ENCODE measurements around the gene NCOA3.
"Not testable (repeated sequence)": the region's sequence is repeated elsewhere in the genome, so short reads cannot be mapped to it uniquely, and the experiment has no call there.

NCOA3 gene

GRCh38 chr20:47460761-47461112, 41.0 kb upstream of the NCOA3 start:
- not testable (repeated sequence) for H3K4me3 ChIP-seq (ENCODE audit: low read length)

GRCh38 chr20:47461120-47461685, 40.5 kb upstream of the NCOA3 start:
- H3K4me3 ChIP-seq (ENCODE audit: low read length) = no peak overlapping the region
- H3K9me3 ChIP-seq (ENCODE audit: insufficient read depth, low read depth, low read length) = no peaks in the 10 kb centered on the region
- H3K36me3 ChIP-seq (ENCODE audit: insufficient read depth, low read length) = no peaks in the 10 kb centered on the region
- WGBS = 92% methylated on average over 5 of the region's 5 CpGs
- no peak overlapping the region for H3K27ac ChIP-seq (ENCODE audit: low read depth, low read length)
- H3K4me1 ChIP-seq (ENCODE audit: insufficient read depth, low read length) = no peaks in the 10 kb centered on the region
- no peaks in the 10 kb centered on the region for H3K27me3 ChIP-seq (ENCODE audit: insufficient read depth, low read length)
- no peak overlapping the region for H3K9ac ChIP-seq (ENCODE audit: low read depth, low read length)

More at GRCh38 chr20:47460761-47461112, 41.0 kb upstream of the NCOA3 start:
- not testable (repeated sequence) for H3K36me3 ChIP-seq (ENCODE audit: insufficient read depth, low read length); H3K4me1 ChIP-seq (ENCODE audit: insufficient read depth, low read length); H3K27ac ChIP-seq (ENCODE audit: low read depth, low read length); H3K9ac ChIP-seq (ENCODE audit: low read depth, low read length); H3K9me3 ChIP-seq (ENCODE audit: insufficient read depth, low read depth, low read length); H3K27me3 ChIP-seq (ENCODE audit: insufficient read depth, low read length)
- 97% methylated on average over 5 of the region's 6 CpGs for WGBS

GRCh38 chr20:47461906-47462305, 39.8 kb upstream of the NCOA3 start:
- H3K4me1 ChIP-seq (ENCODE audit: insufficient read depth, low read length); H3K36me3 ChIP-seq (ENCODE audit: insufficient read depth, low read length); H3K9me3 ChIP-seq (ENCODE audit: insufficient read depth, low read depth, low read length); H3K27ac ChIP-seq (ENCODE audit: low read depth, low read length); H3K9ac ChIP-seq (ENCODE audit: low read depth, low read length); H3K27me3 ChIP-seq (ENCODE audit: insufficient read depth, low read length); H3K4me3 ChIP-seq (ENCODE audit: low read length): not testable (repeated sequence)
- WGBS = 96% methylated on average over 5 of the region's 5 CpGs

- Histone ChIP-seq H3K9ac (ENCODE audit: low read depth, low read length) (no peak overlapping the region), H3K27me3 (ENCODE audit: insufficient read depth, low read length) (no peaks in the 10 kb centered on the region), H3K9me3 (ENCODE audit: insufficient read depth, low read depth, low read length) (no peaks in the 10 kb centered on the region), H3K27ac (ENCODE audit: low read depth, low read length) (no peak overlapping the region), H3K4me3 (ENCODE audit: low read length) (no peak overlapping the region), H3K36me3 (ENCODE audit: insufficient read depth, low read length) (no peaks in the 10 kb centered on the region), H3K4me1 (ENCODE audit: insufficient read depth, low read length) (no peaks in the 10 kb centered on the region)
- WGBS = 92% methylated on average over 8 of the region's 11 CpGs
Measured at GRCh38 chr20:47464380-47465101, 37.1 kb upstream of the NCOA3 start.

- Histone ChIP-seq H3K4me1 (ENCODE audit: insufficient read depth, low read length) (no peaks in the 10 kb centered on the region), H3K27ac (ENCODE audit: low read depth, low read length) (no peak overlapping the region), H3K9me3 (ENCODE audit: insufficient read depth, low read depth, low read length) (no peaks in the 10 kb centered on the region), H3K27me3 (ENCODE audit: insufficient read depth, low read length) (no peaks in the 10 kb centered on the region), H3K36me3 (ENCODE audit: insufficient read depth, low read length) (no peaks in the 10 kb centered on the region), H3K4me3 (ENCODE audit: low read length) (no peak overlapping the region), H3K9ac (ENCODE audit: low read depth, low read length) (no peak overlapping the region)
- 93% methylated on average over 16 of the region's 16 CpGs for WGBS
Measured at GRCh38 chr20:47465335-47466090, 36.2 kb upstream of the NCOA3 start.

GRCh38 chr20:47466213-47466612, 35.5 kb upstream of the NCOA3 start:
- Histone ChIP-seq H3K9ac (ENCODE audit: low read depth, low read length) (no peak overlapping the region), H3K27me3 (ENCODE audit: insufficient read depth, low read length) (no peaks in the 10 kb centered on the region), H3K4me1 (ENCODE audit: insufficient read depth, low read length) (no peaks in the 10 kb centered on the region), H3K27ac (ENCODE audit: low read depth, low read length) (no peak overlapping the region), H3K36me3 (ENCODE audit: insufficient read depth, low read length) (no peaks in the 10 kb centered on the region), H3K9me3 (ENCODE audit: insufficient read depth, low read depth, low read length) (no peaks in the 10 kb centered on the region), H3K4me3 (ENCODE audit: low read length) (no peak overlapping the region)
- WGBS = 90% methylated on average over 2 of the region's 2 CpGs

GRCh38 chr20:47466704-47467459, 34.8 kb upstream of the NCOA3 start:
- WGBS = 96% methylated on average over 15 of the region's 15 CpGs
- H3K4me1 ChIP-seq (ENCODE audit: insufficient read depth, low read length) = no peaks in the 10 kb centered on the region

GRCh38 chr20:47468290-47469050, 33.2 kb upstream of the NCOA3 start:
- Histone ChIP-seq H3K4me3 (ENCODE audit: low read length) (no peak overlapping the region), H3K27me3 (ENCODE audit: insufficient read depth, low read length) (no peaks in the 10 kb centered on the region), H3K9me3 (ENCODE audit: insufficient read depth, low read depth, low read length) (no peaks in the 10 kb centered on the region), H3K9ac (ENCODE audit: low read depth, low read length) (no peak overlapping the region), H3K27ac (ENCODE audit: low read depth, low read length) (no peak overlapping the region), H3K36me3 (ENCODE audit: insufficient read depth, low read length) (no peaks in the 10 kb centered on the region), H3K4me1 (ENCODE audit: insufficient read depth, low read length) (no peaks in the 10 kb centered on the region)
- 88% methylated on average over 14 of the region's 14 CpGs for WGBS

More at GRCh38 chr20:47466704-47467459, 34.8 kb upstream of the NCOA3 start:
- no peak overlapping the region for H3K4me3 ChIP-seq (ENCODE audit: low read length)
- no peak overlapping the region for H3K27ac ChIP-seq (ENCODE audit: low read depth, low read length)
- H3K9ac ChIP-seq (ENCODE audit: low read depth, low read length) = no peak overlapping the region
- no peaks in the 10 kb centered on the region for H3K36me3 ChIP-seq (ENCODE audit: insufficient read depth, low read length)
- no peaks in the 10 kb centered on the region for H3K9me3 ChIP-seq (ENCODE audit: insufficient read depth, low read depth, low read length)
- no peaks in the 10 kb centered on the region for H3K27me3 ChIP-seq (ENCODE audit: insufficient read depth, low read length)

- Histone ChIP-seq H3K27me3 (ENCODE audit: insufficient read depth, low read length) (no peaks in the 10 kb centered on the region), H3K4me1 (ENCODE audit: insufficient read depth, low read length) (no peaks in the 10 kb centered on the region), H3K9me3 (ENCODE audit: insufficient read depth, low read depth, low read length) (no peaks in the 10 kb centered on the region), H3K4me3 (ENCODE audit: low read length) (no peak overlapping the region), H3K27ac (ENCODE audit: low read depth, low read length) (no peak overlapping the region), H3K36me3 (ENCODE audit: insufficient read depth, low read length) (no peaks in the 10 kb centered on the region), H3K9ac (ENCODE audit: low read depth, low read length) (no peak overlapping the region)
- 91% methylated on average over 3 of the region's 4 CpGs for WGBS
Measured at GRCh38 chr20:47475419-47476044, 26.2 kb upstream of the NCOA3 start.

- Histone ChIP-seq H3K9me3 (ENCODE audit: insufficient read depth, low read depth, low read length) (no peaks in the 10 kb centered on the region), H3K27ac (ENCODE audit: low read depth, low read length) (no peak overlapping the region), H3K36me3 (ENCODE audit: insufficient read depth, low read length) (no peaks in the 10 kb centered on the region), H3K4me1 (ENCODE audit: insufficient read depth, low read length) (no peaks in the 10 kb centered on the region), H3K9ac (ENCODE audit: low read depth, low read length) (no peak overlapping the region), H3K27me3 (ENCODE audit: insufficient read depth, low read length) (no peaks in the 10 kb centered on the region), H3K4me3 (ENCODE audit: low read length) (no peak overlapping the region)
- 92% methylated on average over 2 of the region's 2 CpGs for WGBS
Measured at GRCh38 chr20:47476452-47476851, 25.2 kb upstream of the NCOA3 start.

Measured in HUES64 (cell line).